SK-N-MC (cell line): ENCODE measurements around the gene SMARCA4.

ENCODE experiments used
- DNase-seq: peaks from one replicate; pipeline ENCODE4 v3.0.0-alpha.2; 2011; ENCODE audit warnings: low read depth, low spot score
- H3K27ac ChIP-seq: fragments of 200-600 bp; sonication (generic); 2 replicates; pipeline ENCODE4 v1.5.1; 2016; ENCODE audit warnings: mixed run types
- H3K36me3 ChIP-seq: fragments of 200-600 bp; sonication (generic); 2 replicates; pipeline ENCODE4 v1.6.1; 2017; ENCODE audit warnings: antibody characterized with exemption, low read length, mixed read lengths; ENCODE audit not compliant: insufficient read depth
- H3K4me3 ChIP-seq: fragments of 200-600 bp; sonication (generic); 2 replicates; pipeline ENCODE4 v1.5.1; 2016
- H3K9ac ChIP-seq: fragments of 200-600 bp; sonication (generic); 2 replicates; pipeline ENCODE4 v1.8.0; 2017; ENCODE audit warnings: mixed run types, mixed read lengths; ENCODE audit not compliant: insufficient read length
- H3K9me3 ChIP-seq: fragments of 200-600 bp; sonication (generic); 2 replicates; pipeline ENCODE4 v1.6.1; 2017; ENCODE audit warnings: low read depth, mild to moderate bottlenecking, antibody characterized with exemption, low read length, moderate library complexity, mixed read lengths
- EZH2 ChIP-seq: fragments of 200-600 bp; sonication (generic); IDR thresholded peaks from one replicate; pipeline ENCODE4 v1.6.1; 2017; ENCODE audit warnings: antibody characterized with exemption
- FOXP2 ChIP-seq: optimal IDR thresholded peaks from 2 replicates; pipeline ENCODE3; 2011; ENCODE audit warnings: mild to moderate bottlenecking, moderate library complexity; ENCODE audit not compliant: insufficient read depth; ENCODE audit errors: extremely low read length, control extremely low read depth
- POLR2AphosphoS5 ChIP-seq: IDR thresholded peaks from 2 replicates; pipeline ENCODE4 v1.6.1; 2012; ENCODE audit warnings: mild to moderate bottlenecking, low read depth, low read length, borderline replicate concordance

SMARCA4 gene

DNA sequence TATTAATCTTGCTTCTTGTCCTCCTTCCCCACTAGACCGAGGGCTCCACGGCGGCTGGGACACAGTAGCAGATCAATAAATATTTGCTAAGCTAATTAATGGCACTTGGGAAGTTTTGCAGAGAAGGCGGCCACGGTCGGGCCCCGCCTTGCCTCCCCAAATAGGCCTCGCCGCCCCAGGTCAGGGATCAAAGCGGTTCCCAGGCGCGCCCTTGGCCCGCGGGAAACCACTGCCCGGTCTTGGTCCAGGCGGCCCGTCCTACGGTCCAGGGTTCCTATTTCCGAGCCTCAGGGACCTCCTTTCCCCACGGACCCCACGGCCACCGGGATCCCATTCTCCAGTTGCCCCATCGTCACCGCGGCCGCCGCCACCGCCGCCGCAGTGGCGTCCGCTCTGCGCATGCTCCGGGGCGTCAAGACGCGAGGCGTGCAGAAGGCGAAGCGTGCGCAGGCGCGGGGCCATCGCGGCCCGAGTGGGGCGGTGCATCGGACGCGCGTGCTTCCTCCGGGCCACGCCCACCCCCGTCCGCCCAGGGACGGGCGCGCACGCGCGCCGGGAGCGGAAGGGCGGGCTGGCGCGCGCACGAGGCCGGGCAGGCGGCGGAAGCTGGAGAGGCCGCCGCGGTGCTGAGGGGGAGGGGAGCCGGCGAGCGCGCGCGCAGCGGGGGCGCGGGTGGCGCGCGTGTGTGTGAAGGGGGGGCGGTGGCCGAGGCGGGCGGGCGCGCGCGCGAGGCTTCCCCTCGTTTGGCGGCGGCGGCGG is at the start of gene SMARCA4:
TSS of gene SMARCA4 (plus strand) at position 717 of the 759 bp plus-strand sequence. CDS start 23,122 bp downstream, outside the sequence.
- Histone ChIP-seq H3K4me3 (peak within 1 kb of the TSS; percentile 100), H3K36me3 (peaks cover 10% of the 10 kb centered on the region; the same call in 1 of the 2 replicates), H3K9me3 (no peaks in the 10 kb centered on the region), H3K9ac (peak within 1 kb of the TSS; percentile 100), H3K27ac (peak within 1 kb of the TSS; percentile 96)
- TF ChIP-seq POLR2AphosphoS5 (peak; percentile 94), EZH2 (no peak)
- peak; percentile 61 for DNase-seq

DNA sequence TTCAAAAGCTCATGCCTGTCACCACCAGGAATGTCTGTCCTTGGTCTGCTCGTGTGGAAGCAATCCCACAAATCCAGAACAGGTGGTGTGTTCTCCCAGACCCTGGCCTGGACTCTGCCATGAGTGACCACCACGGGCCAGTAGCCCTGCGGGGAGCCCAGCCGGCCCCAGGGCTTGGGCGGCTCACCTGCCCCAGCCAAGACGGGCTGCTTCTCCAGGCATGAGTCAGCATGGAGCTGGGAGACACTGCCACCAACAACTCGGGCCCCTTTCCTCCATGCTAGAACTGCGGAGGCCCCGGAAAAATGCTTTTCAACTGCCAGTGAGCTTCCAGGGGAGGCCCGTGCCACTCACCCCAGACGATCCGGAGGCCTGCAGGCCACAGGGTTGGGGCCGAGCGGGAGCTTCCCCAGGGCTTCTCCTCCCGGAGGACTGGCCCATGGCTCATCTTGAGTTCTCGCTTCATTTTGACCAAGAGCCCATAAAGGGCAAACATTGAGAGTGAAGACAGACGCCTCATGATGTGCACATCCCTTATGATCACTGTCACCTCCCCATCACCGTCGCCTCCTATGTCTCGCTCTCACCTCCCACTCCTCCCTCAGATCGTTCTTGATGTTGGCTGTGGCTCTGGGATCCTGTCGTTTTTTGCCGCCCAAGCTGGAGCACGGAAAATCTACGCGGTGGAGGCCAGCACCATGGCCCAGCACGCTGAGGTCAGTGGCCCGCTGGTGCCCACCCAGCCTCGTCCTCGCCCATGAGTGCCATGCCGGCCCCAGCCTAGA is 49.1 kb upstream of the SMARCA4 start:
- Histone ChIP-seq H3K27ac (no peak overlapping the region), H3K4me3 (no peak overlapping the region), H3K36me3 (peaks cover 36% of the 10 kb centered on the region; the same call in 1 of the 2 replicates), H3K9ac (no peak overlapping the region), H3K9me3 (no peaks in the 10 kb centered on the region)
- no peak for DNase-seq
- TF ChIP-seq FOXP2 (no peak), POLR2AphosphoS5 (no peak), EZH2 (no peak)

DNA sequence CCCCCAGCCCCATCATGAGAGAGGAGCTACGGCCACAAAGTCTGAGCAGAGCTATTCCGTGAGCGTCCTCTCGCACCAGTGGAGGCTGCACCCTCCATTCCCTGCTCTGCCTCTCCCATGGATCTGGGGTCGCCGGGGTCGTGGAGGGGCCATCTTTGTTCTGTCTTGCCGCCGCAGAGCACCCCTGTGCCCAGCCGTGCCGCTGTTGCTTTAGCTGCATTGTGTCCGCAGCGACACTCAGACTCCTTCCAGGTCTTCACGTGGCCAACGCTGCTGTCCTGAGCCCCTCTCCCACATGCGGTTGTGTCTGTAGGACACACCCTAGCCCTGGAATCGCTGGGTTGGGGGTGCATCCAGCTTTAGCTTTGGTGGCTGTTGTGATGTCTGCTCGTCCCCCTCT is 48.2 kb upstream of the SMARCA4 start:
- Histone ChIP-seq H3K9me3 (no peaks in the 10 kb centered on the region), H3K4me3 (no peak overlapping the region), H3K27ac (no peak overlapping the region), H3K36me3 (peaks cover 33% of the 10 kb centered on the region; the same call in 1 of the 2 replicates), H3K9ac (no peak overlapping the region)
- DNase-seq, result no peak
- no peak for TF ChIP-seq POLR2AphosphoS5
- no peak for TF ChIP-seq FOXP2
- no peak for TF ChIP-seq EZH2

DNA sequence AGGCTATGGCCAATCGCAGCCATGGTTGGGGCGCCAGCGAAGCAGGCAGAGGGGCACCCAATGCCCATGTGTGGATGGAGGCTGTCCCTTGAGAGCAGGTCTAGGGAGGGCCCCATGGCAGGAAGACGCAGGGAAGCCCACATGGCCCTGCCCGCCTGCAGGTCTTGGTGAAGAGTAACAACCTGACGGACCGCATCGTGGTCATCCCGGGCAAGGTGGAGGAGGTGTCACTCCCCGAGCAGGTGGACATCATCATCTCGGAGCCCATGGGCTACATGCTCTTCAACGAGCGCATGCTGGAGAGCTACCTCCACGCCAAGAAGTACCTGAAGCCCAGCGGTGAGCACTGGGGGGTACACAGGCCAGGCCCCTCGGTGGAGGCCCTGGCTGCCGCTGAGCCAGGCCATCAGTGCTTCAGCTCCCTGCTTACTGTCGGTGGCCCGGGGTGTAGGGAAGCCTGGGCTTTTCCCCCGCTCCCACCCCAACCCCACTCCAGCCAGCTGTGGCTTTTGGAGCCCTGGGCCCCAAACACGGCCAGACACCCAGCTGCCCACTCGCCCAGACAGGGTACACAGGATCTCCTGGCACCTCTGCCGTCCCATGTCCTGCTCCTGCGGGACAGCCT is 47.0 kb upstream of the SMARCA4 start:
- Histone ChIP-seq H3K9ac (no peak overlapping the region), H3K36me3 (peaks cover 22% of the 10 kb centered on the region; the same call in 1 of the 2 replicates), H3K4me3 (no peak overlapping the region), H3K27ac (no peak overlapping the region), H3K9me3 (no peaks in the 10 kb centered on the region)
- TF ChIP-seq POLR2AphosphoS5 (no peak), FOXP2 (no peak), EZH2 (no peak)
- DNase-seq, result no peak

DNA sequence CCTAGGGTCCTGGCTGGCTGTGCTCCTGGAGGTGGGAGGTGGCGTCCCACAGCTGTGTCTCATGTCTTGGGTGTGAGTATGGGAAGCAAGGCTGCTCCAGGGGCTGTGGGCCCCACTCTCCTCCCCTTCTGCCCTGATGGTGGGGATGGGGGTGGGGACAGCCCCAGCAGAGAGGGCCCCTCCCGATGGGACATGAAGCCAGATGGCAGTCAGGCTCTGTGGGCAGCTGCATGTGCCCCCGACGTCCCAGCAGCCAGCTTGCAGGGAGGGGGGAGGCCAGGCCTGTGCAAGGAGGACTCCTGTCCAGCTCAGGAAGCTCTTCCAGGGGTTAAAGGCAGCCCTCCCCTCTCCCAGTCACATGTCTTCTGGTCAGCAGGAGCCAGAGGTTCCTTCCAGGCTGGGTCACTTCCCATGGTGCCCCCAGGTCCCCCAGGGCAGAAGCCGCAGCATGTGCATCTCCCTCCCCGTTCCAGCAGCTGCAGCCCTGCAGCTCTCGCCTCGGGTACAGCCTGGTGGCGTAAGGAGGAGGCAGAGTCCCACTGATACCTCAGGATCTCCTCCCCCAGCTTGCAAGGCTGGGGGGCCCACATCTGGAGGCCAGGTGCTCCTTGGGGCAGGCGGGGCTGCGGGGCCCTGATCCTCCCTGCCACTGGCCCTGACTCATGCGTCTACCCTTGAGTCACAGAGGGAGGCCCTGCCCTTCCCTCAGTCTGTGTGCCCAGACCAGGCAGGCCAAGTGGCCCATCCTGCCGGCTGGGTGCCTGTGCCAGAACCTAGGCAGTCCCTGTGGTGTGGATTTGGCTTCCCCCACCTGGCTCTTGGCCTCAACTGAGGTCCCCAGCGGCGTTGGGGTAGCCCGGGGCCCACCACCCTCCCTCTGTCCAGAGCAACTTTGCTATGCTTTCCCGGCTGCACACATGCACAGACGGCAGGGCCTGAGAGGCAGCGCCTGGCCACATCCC is 45.4 kb upstream of the SMARCA4 start:
- H3K9ac ChIP-seq, result no peak overlapping the region
- TF ChIP-seq EZH2, result no peak
- TF ChIP-seq POLR2AphosphoS5, result no peak
- no peak for TF ChIP-seq FOXP2
- no peak overlapping the region for H3K27ac ChIP-seq
- H3K36me3 ChIP-seq, result peaks cover 26% of the 10 kb centered on the region; the same call in 1 of the 2 replicates
- DNase-seq, result no peak
- H3K4me3 ChIP-seq, result no peak overlapping the region
- no peaks in the 10 kb centered on the region for H3K9me3 ChIP-seq

DNA sequence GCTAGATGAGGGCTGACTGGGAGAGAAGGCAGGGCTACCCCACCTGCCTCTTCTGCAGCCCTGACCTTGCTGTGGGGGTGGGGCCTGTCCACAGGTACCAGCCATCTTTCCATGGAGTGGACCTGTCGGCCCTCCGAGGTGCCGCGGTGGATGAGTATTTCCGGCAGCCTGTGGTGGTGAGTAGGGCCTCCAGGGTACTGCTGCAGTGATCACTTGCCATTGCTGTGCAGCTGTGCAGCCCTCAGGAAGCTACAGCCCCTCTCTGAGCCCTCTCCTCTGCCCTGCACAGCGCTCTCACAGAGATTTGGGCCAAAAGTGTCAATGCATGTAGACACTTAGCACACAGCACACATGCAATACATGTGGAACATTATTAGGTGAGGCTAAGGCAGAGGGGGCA is 44.2 kb upstream of the SMARCA4 start:
- peaks cover 26% of the 10 kb centered on the region; the same call in 1 of the 2 replicates for H3K36me3 ChIP-seq

DNA sequence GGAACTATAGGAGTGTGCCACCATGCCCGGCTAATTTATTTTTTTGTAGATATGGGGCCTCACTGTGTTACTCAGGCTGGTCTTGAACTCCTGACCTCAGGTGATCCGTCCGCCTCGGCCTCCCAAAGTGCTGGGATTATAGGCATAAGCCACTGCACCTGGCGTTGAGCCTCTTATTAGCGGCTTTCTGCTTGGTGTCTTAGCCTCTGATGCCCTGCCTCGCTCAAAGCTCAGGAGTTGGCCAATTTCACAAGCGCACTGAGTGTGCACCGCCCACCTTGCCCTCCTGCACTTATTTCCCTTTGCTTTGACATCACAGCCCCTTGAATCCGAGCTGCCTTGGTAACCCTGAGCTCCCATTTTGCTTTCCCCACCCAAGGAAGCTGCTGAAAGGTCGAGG is 42.5 kb upstream of the SMARCA4 start:
- Histone ChIP-seq H3K9me3 (no peaks in the 10 kb centered on the region), H3K4me3 (no peak overlapping the region), H3K27ac (no peak overlapping the region), H3K36me3 (peaks cover 18% of the 10 kb centered on the region; the same call in 1 of the 2 replicates), H3K9ac (no peak overlapping the region)
- TF ChIP-seq FOXP2 (no peak), POLR2AphosphoS5 (no peak), EZH2 (no peak)
- DNase-seq, result no peak

More for the DNA sequence above, 44.2 kb upstream of the SMARCA4 start:
- DNase-seq, result no peak
- H3K4me3 ChIP-seq, result no peak overlapping the region
- no peak overlapping the region for H3K9ac ChIP-seq
- no peak overlapping the region for H3K27ac ChIP-seq
- TF ChIP-seq FOXP2, result no peak
- no peak for TF ChIP-seq EZH2
- no peak for TF ChIP-seq POLR2AphosphoS5
- H3K9me3 ChIP-seq, result no peaks in the 10 kb centered on the region
